ENCODE results near the gene MEF2A.

Gene MEF2A

GRCh38 chr15:99762288-99762687 lies 196.5 kb downstream of the MEF2A start:
- DNase-seq = no peak

- DNase-seq = no peak
Measured at GRCh38 chr15:99763827-99764226, 198.0 kb downstream of the MEF2A start.

GRCh38 chr15:99764522-99764921 lies 198.7 kb downstream of the MEF2A start:
- DNase-seq = no peak
